Measurements from ENCODE around the gene MPEG1. TPM values are rescaled to one million over a fixed set of nuclear protein-coding genes. Genes with fewer than 3 reads are reported as not detected.

Gene MPEG1
- total and polyA plus RNA-seq, 2 of the 13 experiments (the other 11 are each of a cell fraction or from before 2014, with no cell fraction given) = not detected

DNA sequence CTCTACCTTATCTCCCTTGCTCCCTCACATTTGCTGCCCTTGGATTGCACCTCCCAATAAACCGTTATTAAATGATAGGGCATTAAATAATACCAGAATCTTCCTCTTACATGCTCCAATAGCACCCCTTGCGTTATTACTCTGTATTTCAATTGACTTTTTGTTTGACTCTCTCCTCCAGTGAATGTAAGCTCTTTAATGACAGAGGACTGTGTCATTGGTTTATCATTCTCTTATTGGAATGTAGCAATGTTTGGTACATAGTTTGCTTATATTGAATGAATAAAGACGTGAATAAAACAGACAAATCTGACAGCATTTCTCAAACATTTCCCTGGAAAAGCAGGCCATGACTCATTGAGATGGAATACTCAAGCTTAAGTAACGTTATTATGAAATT, 8.7 kb upstream of the MPEG1 start:
- WGBS (ENCODE audit: low lambda C conversion rate) = 1% methylated on average over 4 of the region's 4 CpGs
- Histone ChIP-seq H3K9me3 (ENCODE audit: low read length) (no peaks in the 10 kb centered on the region), H3K4me3 (replicated peaks in 1 of 3; ENCODE audit: insufficient read depth in 1 of 3, low read depth in 2 of 3, low read length in 3 of 3) (no peak overlapping the region), H3K27ac (ENCODE audit: extremely low read length, insufficient read depth, low read length) (no peak overlapping the region), H3K4me1 (ENCODE audit: insufficient read depth, low read length) (no peaks in the 10 kb centered on the region), H3K27me3 (ENCODE audit: control insufficient read depth in 1 of 2, insufficient read depth in 2 of 2, low read length in 2 of 2) (peaks cover 0 to 2% of the 10 kb centered on the region in 2 experiments; a peak in 1 of 5 replicates), H3K36me3 (replicated peaks in 1 of 2; ENCODE audit: control insufficient read depth in 1 of 2, insufficient read depth in 2 of 2, low read length in 2 of 2) (no peaks in the 10 kb centered on the region), H4K20me1 (ENCODE audit: insufficient read depth, low read length) (no peaks in the 10 kb centered on the region), H3K4me2 (ENCODE audit: low read depth, low read length) (no peak overlapping the region), H3K9ac (ENCODE audit: insufficient read depth, low read depth, low read length) (no peak overlapping the region), H2AFZ (ENCODE audit: low read length) (no peak overlapping the region), H3K79me2 (ENCODE audit: insufficient read depth, low read length) (no peaks in the 10 kb centered on the region)
- DNase-seq (ENCODE audit: low spot score) (no peak), FAIRE-seq (no peak), ATAC-seq (no peak)
- intact Hi-C loops (cut with micrococcal nuclease; ENCODE audit: unreplicated experiment) = no loop called here
- no TSS peak for BruUV-seq (replicated peaks)
- ChIA-PET CTCF (ENCODE audit: low intra/inter-chr PET ratio, low total read pairs) (no interaction called here), POLR2A (no interaction called here)
- in situ Hi-C loops (cut with HindIII; ENCODE audit: extremely low pct_ligation_motif_present, low pct_unique_long_range_greater_than_20kb) = no loop called here
- no peak for TF ChIP-seq ZNF468 (CRISPR knock-in tag; IDR thresholded peaks at IDR 0.05)
- TF ChIP-seq, protein P1, sequence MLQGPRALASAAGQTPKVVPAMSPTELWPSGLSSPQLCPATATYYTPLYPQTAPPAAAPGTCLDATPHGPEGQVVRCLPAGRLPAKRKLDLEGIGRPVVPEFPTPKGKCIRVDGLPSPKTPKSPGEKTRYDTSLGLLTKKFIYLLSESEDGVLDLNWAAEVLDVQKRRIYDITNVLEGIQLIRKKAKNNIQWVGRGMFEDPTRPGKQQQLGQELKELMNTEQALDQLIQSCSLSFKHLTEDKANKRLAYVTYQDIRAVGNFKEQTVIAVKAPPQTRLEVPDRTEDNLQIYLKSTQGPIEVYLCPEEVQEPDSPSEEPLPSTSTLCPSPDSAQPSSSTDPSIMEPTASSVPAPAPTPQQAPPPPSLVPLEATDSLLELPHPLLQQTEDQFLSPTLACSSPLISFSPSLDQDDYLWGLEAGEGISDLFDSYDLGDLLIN (CRISPR knock-in tag; IDR thresholded peaks at IDR 0.05; ENCODE audit: borderline replicate concordance) = no peak

DNA sequence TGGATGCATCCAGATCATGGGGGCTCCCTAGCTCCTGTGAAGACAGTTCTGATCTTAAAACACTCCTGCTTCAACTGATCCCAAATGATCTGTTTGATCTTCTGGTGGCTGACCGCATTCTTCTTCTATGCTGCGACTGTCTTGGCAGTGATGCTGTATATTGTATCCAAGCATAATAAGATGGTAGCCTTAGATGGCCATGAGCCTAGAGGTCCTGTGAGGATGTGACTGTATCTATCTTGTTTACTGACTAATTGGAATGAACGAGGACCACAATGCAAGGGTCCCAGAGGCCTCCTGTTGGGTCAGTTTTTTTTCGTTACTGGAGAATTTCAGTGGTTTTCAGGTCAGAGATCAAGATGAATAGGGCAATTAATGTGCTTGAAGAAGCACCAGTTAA, 7.1 kb upstream of the MPEG1 start:
- WGBS (ENCODE audit: low lambda C conversion rate) = 36% methylated on average over 4 of the region's 4 CpGs
- ATAC-seq = no peak
- no peak overlapping the region for H2AFZ ChIP-seq (ENCODE audit: low read length)

More for the DNA sequence above, 7.1 kb upstream of the MPEG1 start:
- in situ Hi-C loops (cut with HindIII; ENCODE audit: extremely low pct_ligation_motif_present, low pct_unique_long_range_greater_than_20kb) = no loop called here
- ChIA-PET CTCF (ENCODE audit: low intra/inter-chr PET ratio, low total read pairs) (no interaction called here), POLR2A (no interaction called here)
- no peaks in the 10 kb centered on the region for H3K79me2 ChIP-seq (ENCODE audit: insufficient read depth, low read length)
- no peaks in the 10 kb centered on the region for H4K20me1 ChIP-seq (ENCODE audit: insufficient read depth, low read length)
- intact Hi-C loops (cut with micrococcal nuclease; ENCODE audit: unreplicated experiment) = no loop called here
- H3K9me3 ChIP-seq (ENCODE audit: low read length) = no peaks in the 10 kb centered on the region
- TF ChIP-seq, protein P2, sequence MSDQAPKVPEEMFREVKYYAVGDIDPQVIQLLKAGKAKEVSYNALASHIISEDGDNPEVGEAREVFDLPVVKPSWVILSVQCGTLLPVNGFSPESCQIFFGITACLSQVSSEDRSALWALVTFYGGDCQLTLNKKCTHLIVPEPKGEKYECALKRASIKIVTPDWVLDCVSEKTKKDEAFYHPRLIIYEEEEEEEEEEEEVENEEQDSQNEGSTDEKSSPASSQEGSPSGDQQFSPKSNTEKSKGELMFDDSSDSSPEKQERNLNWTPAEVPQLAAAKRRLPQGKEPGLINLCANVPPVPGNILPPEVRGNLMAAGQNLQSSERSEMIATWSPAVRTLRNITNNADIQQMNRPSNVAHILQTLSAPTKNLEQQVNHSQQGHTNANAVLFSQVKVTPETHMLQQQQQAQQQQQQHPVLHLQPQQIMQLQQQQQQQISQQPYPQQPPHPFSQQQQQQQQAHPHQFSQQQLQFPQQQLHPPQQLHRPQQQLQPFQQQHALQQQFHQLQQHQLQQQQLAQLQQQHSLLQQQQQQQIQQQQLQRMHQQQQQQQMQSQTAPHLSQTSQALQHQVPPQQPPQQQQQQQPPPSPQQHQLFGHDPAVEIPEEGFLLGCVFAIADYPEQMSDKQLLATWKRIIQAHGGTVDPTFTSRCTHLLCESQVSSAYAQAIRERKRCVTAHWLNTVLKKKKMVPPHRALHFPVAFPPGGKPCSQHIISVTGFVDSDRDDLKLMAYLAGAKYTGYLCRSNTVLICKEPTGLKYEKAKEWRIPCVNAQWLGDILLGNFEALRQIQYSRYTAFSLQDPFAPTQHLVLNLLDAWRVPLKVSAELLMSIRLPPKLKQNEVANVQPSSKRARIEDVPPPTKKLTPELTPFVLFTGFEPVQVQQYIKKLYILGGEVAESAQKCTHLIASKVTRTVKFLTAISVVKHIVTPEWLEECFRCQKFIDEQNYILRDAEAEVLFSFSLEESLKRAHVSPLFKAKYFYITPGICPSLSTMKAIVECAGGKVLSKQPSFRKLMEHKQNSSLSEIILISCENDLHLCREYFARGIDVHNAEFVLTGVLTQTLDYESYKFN (CRISPR knock-in tag; conservative IDR thresholded peaks at IDR 0.05) = no peak
- TF ChIP-seq ARNTL (CRISPR knock-in tag; IDR thresholded peaks at IDR 0.05) (no peak), ZFAT (CRISPR knock-in tag; conservative IDR thresholded peaks at IDR 0.05) (no peak), MATR3 (CRISPR knock-in tag; IDR thresholded peaks at IDR 0.05) (no peak)
- no peak overlapping the region for H3K4me2 ChIP-seq (ENCODE audit: low read depth, low read length)
- no peak overlapping the region for H3K27ac ChIP-seq (ENCODE audit: extremely low read length, insufficient read depth, low read length)
- no TSS peak for BruUV-seq (replicated peaks)
- no peak overlapping the region for H3K9ac ChIP-seq (ENCODE audit: insufficient read depth, low read depth, low read length)
- no peaks in the 10 kb centered on the region for H3K4me1 ChIP-seq (ENCODE audit: insufficient read depth, low read length)
- H3K36me3 ChIP-seq (replicated peaks in 1 of 2; ENCODE audit: control insufficient read depth in 1 of 2, insufficient read depth in 2 of 2, low read length in 2 of 2) = no peaks in the 10 kb centered on the region
- no peak for FAIRE-seq
- peaks cover 0 to 2% of the 10 kb centered on the region in 2 experiments; a peak in 1 of 5 replicates for H3K27me3 ChIP-seq (ENCODE audit: control insufficient read depth in 1 of 2, insufficient read depth in 2 of 2, low read length in 2 of 2)
- no peak for DNase-seq (ENCODE audit: low spot score)
- H3K4me3 ChIP-seq (replicated peaks in 1 of 3; ENCODE audit: insufficient read depth in 1 of 3, low read depth in 2 of 3, low read length in 3 of 3) = no peak overlapping the region

Data from HepG2 (cell line).